GM19463 (cell line): ENCODE results near the gene SUFU.
"Not testable (repeated sequence)": the region's sequence is repeated elsewhere in the genome, so short reads cannot be mapped to it uniquely, and the experiment has no call there.

ENCODE experiments used
- ATAC-seq: cut with Tn5 transposase; IDR thresholded peaks from one replicate; pipeline ENCODE4 v1.9.1; 2021; ENCODE audit warnings: mild to moderate bottlenecking, moderate library complexity; ENCODE audit not compliant: unreplicated experiment

The SUFU gene

DNA sequence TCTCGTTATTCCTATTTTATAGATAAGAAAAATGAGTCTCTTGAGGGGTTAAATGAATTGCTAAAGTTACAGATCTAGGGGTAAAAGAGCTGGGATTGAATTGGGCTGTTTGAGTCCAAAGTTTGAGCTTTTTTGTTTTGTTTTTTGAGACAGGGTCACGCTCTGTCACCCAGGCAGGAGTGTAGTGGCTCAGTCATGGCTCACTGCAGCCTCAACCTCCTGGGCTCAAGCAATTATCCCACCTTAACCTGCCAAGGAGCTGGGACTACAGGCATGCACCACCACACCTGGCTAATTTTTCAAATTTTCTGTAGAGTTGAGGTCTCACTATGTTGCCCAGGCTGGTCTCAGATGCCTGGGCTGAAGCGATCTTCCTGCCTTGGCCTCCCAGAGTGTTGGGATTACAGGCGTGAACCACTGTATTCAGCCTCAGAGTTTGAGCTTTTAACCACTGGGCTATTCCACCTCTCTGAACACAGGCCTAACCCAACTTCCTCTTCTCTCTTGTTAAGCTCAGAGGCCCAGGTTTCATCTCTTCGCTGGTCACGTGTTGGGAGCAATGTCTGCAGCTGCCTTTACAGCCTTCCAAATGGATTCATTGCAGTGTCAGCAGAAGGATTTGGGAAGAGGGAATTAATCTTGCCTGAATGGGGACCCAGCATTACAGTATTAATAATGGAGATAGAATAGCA, 8.0 kb downstream of the SUFU start:
- ATAC-seq: peak; percentile 82

DNA sequence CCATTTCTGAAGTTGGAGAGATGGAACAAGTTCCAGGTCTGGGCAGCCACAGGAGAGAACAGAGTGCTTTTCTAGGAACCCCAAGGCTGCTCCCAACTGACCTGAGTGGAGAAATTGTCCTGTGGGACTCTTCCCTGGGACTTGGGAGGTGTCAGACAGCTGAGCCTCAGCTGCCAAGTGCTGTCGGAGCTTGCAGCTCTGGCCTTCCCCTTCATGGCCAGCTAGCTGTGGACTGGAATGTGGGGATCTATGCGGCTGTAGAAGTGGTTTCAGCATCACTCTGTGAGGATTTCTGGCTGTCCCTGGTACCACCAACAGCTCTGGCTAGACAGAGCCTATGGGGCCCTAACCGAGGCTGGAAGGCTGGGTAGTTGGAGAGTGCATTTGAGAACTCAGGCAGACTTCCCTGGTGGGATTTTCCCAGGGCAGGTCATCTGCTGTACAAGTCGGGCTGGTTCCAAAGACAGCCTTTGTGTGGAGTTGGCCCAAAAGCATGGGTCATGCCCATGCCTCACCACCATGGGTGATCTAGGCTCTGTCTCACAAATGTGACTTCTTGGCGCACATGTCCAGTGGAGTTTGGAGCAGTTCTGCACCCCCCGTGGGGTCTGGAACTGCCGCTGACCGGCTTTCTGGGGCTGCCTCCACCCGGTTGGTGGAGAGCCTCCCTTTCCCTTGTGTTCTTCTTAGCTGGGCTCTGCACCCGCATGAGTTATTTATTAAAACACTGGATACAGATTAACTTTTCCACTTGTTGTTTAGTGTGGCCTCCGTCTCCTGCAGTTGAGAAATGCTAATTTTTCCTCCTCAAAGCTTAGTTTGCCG, 10.9 kb downstream of the SUFU start:
- ATAC-seq: no peak

DNA sequence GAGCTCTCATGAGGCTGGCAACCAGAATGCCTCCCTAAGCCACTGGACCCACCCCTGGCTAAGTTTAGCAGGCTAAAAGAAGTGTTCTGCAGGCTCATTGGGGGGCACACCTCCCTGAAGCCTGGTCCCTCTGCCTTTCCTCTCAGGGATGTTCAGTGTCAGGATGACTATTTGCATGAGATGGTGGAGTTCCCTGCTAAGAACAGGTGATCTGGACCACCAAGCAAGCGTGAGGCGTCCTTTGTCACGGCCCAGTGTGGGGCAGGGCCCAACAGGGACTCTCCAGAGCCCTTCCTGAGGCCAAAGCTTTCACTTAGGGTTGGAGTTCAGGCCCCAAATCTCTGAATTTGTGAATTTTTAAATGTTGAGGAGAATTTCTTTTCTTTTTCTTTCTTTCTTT, 12.0 kb downstream of the SUFU start:
- no peak for ATAC-seq

DNA sequence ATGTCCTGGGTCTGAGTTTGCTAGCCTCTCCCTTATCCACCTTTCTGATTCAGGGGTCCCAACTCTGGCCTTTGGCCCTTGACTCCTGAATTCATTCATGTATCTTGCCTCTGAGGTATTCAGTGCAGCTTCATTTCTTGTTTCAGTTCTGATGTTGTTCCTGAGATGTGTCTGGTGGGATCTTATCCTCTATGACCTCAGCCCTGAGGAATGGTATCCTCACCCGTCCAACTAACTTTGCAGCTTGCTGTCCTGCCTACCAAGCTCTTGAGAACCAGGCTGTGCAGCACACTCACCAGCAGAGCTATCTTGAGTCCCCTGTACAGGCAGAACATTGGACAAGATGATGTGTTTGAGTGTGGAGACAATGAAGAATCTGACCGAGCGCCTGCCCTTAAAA, 13.8 kb downstream of the SUFU start:
- ATAC-seq: no peak

GRCh38 chr10:102519246-102519825, 15.6 kb downstream of the SUFU start:
- ATAC-seq: no peak

DNA sequence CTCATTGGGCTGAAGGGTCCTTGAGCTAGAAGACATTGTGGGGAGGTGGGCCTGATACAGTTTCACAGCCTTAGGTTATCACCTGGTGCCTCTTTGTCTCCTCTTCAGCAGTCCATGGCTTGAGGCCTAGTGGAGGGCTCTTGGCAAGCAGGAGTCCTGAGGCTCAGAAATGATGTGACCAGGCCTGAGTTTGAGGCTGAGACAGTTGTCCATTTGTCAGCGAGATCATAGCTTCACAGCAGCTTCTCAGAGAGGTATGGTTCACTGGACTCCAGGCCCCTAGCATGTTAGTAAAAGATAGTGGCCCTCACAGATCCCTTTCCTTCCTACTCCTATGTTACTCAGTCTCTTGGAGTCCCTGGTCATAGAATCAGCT, 19.1 kb downstream of the SUFU start:
- ATAC-seq: no peak

GRCh38 chr10:102523250-102524029, 19.7 kb downstream of the SUFU start:
- no peak for ATAC-seq

GRCh38 chr10:102524746-102525145, 21.0 kb downstream of the SUFU start:
- no peak for ATAC-seq

DNA sequence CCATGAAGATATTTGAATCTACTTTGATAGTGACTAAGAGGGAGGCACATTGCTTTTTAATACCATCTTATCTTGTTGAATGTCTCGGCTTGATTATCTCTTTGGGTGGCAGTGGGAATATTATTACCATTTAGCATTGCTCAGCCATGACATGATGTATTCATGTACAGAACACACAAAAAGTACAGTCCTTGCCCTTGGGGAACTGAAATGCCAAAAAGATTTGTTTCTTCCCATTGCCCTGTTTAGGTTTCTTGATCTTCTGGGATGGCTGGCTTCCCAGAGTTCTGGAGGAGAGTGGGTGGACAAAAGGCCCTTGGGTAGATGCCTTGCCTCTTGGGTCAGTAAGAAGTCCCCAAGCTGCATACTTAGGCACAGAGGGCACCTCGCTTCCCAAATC, 23.8 kb downstream of the SUFU start:
- ATAC-seq: no peak

DNA sequence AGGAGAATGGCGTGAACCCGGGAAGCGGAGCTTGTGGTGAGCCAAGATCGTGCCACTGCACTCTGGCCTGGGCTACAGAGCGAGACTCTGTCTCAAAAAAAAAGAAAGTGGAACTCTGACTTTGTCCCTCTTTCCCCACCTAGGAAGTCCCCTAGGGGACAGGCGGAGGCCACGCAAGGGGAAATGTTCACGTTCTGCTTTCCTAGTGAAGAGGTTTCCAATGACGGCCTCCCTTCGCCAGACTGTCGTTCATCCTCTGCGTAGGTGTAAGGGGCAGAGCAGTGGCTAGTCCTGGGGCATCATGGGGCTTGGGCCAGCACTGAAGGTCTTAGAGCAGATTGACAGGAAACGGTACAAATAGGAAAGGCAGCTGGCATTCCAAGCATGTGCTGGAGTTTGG, 30.6 kb downstream of the SUFU start:
- no peak for ATAC-seq

DNA sequence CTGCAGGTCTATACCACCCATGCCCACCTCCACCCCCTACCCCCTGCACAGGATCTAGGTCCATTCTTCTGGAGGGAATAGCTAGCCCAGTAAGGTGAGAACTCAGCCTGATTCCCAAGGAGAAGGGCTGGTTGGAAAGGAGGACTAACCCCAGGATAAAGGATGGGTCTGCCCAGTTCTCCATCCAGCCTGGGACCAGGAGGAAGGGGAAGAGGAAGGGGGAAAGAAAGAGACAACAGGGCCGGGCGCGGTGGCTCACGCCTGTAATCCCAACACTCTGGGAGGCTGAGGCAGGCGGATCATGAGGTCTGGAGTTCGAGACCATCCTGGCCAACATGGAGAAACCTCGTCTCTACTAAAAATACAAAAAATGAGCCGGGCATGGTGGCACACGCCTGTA, 31.2 kb downstream of the SUFU start:
- not testable (repeated sequence) for ATAC-seq

GRCh38 chr10:102535481-102536147, 31.8 kb downstream of the SUFU start:
- no peak for ATAC-seq

GRCh38 chr10:102537367-102537766, 33.6 kb downstream of the SUFU start:
- no peak for ATAC-seq

GRCh38 chr10:102537948-102538347, 34.2 kb downstream of the SUFU start:
- no peak for ATAC-seq

GRCh38 chr10:102538811-102539210, 35.0 kb downstream of the SUFU start:
- no peak for ATAC-seq

- peak; percentile 69 for ATAC-seq
These were observed 36.3 kb downstream of the SUFU start for GRCh38 chr10:102540023-102540422.

GRCh38 chr10:102542800-102543418, 39.1 kb downstream of the SUFU start:
- ATAC-seq: no peak

DNA sequence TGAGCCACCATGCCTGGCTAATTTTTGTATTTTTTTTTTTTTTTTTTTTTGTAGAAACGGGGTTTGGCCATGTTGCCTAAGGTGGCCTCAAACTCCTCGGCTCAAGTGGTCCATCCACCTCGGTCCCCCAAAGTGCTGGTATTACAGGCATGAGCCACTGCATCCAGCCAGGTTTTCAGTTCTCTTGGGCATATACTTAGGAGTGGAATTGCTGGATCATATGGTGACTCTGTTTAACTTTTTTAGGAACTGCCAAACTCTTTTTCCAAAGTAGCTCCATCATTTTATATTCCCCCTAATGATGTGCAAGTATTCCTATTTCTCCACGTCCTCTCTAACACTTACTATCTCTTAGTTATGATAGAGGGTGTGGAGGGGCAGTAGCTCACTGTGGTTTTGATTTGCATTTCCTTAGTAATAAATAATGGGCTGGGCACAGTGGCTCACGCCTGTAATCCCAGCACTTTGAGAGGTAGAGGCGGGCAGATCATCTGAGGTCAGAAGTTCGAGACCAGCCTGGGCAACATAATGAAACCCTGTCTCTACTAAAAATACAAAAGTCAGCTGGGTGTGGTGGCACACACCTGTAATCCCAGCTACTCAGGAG, 41.6 kb downstream of the SUFU start:
- ATAC-seq: no peak

- ATAC-seq: no peak
These were observed 42.2 kb downstream of the SUFU start for GRCh38 chr10:102545997-102546396.
